Loucy (cell line): ENCODE measurements around the gene FGF14.

Experiments used
- H2AFZ ChIP-seq: fragments of 200-600 bp; sonication (generic); 2 replicates; pipeline ENCODE4 v1.6.0; 2016; ENCODE audit warnings: antibody characterized with exemption, mild to moderate bottlenecking, low read length, moderate library complexity
- H3F3A ChIP-seq: fragments of 200-600 bp; 2 replicates; pipeline ENCODE4 v1.6.0; 2016; ENCODE audit warnings: antibody characterized with exemption, low read depth, mild to moderate bottlenecking
- H3K27me3 ChIP-seq: fragments of 200-600 bp; sonication (generic); 2 replicates; pipeline ENCODE4 v1.6.1; 2014; ENCODE audit warnings: low read length, mild to moderate bottlenecking; ENCODE audit not compliant: insufficient read depth, poor library complexity, severe bottlenecking
- H3K36me3 ChIP-seq: fragments of 200-600 bp; sonication (generic); 2 replicates; pipeline ENCODE4 v1.6.1; 2016; ENCODE audit warnings: low read length; ENCODE audit not compliant: insufficient read depth
- H3K4me1 ChIP-seq: fragments of 200-600 bp; sonication (generic); 2 replicates; pipeline ENCODE4 v1.5.1; 2014; ENCODE audit warnings: low read length, mild to moderate bottlenecking; ENCODE audit not compliant: insufficient read depth, poor library complexity, severe bottlenecking
- H3K4me2 ChIP-seq: fragments of 200-600 bp; sonication (generic); 2 replicates; pipeline ENCODE4 v1.6.0; 2014; ENCODE audit warnings: antibody characterized with exemption, low read length, low read depth, mild to moderate bottlenecking; ENCODE audit not compliant: poor library complexity, severe bottlenecking
- H3K4me3 ChIP-seq: fragments of 200-600 bp; sonication (generic); 2 replicates; pipeline ENCODE4 v1.5.1; 2014; ENCODE audit warnings: low read length, mild to moderate bottlenecking, mixed read lengths; ENCODE audit not compliant: poor library complexity, severe bottlenecking
- H3K79me2 ChIP-seq: fragments of 200-600 bp; sonication (generic); 2 replicates; pipeline ENCODE4 v1.6.1; 2014; ENCODE audit warnings: low read length; ENCODE audit not compliant: insufficient read depth
- H3K9ac ChIP-seq: fragments of 200-600 bp; sonication (generic); 2 replicates; pipeline ENCODE4 v1.6.0; 2014; ENCODE audit warnings: mild to moderate bottlenecking, low read depth, low read length, moderate library complexity; ENCODE audit not compliant: poor library complexity, severe bottlenecking
- H3K9me2 ChIP-seq: fragments of 200-600 bp; sonication (generic); replicated peaks from 2 replicates; pipeline ENCODE4 v1.6.1; 2016; ENCODE audit warnings: low read depth, low read length, mixed read lengths
- H3K9me3 ChIP-seq: fragments of 200-600 bp; sonication (generic); 2 replicates; pipeline ENCODE4 v1.6.1; 2014; ENCODE audit warnings: mild to moderate bottlenecking, antibody characterized with exemption, low read length, low read depth; ENCODE audit not compliant: insufficient read depth
- H4K20me1 ChIP-seq: fragments of 200-600 bp; sonication (generic); 2 replicates; pipeline ENCODE4 v1.6.0; 2014; ENCODE audit warnings: antibody characterized with exemption, low read length, mild to moderate bottlenecking; ENCODE audit not compliant: insufficient read depth, poor library complexity, severe bottlenecking
- CTCF ChIP-seq: fragments of 200-600 bp; sonication (generic); conservative IDR thresholded peaks from 2 replicates; pipeline ENCODE4 v1.5.1; 2014; ENCODE audit warnings: mild to moderate bottlenecking, antibody characterized with exemption, low read length
- EZH2phosphoT487 ChIP-seq: fragments of 200-600 bp; IDR thresholded peaks from 2 replicates; pipeline ENCODE4 v1.6.1; 2018; ENCODE audit warnings: antibody characterized with exemption, mild to moderate bottlenecking, moderate library complexity, borderline replicate concordance

Gene FGF14

DNA sequence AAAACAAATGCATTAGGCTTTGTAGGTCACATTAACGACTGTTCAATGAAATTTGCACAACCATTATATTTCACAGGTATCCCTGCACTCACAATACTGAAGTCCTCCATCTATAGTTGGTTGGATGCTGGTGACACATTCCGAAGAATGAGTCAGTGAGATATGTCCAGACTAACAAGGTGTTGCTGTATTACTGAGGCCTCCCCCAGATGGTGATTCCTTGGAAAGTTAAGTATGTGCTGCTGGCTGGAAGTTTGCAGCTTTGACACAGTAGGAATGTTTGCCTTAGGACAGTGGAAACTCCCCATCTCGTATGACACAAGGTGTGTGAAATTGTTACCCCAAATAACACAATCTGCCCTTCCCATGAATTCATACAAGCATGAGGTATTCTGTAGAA lies 46.6 kb downstream of the FGF14 start:
- no peaks in the 10 kb centered on the region for H3K36me3 ChIP-seq
- no peaks in the 10 kb centered on the region for H3K9me2 ChIP-seq
- no peaks in the 10 kb centered on the region for H3K79me2 ChIP-seq
- H3K9me3 ChIP-seq = no peaks in the 10 kb centered on the region
- no peaks in the 10 kb centered on the region for H4K20me1 ChIP-seq
- H3K4me3 ChIP-seq = no peak overlapping the region
- no peaks in the 10 kb centered on the region for H3K4me1 ChIP-seq
- no peak overlapping the region for H3K9ac ChIP-seq
- TF ChIP-seq EZH2phosphoT487 (no peak), CTCF (no peak)
- H2AFZ ChIP-seq = no peak overlapping the region
- no peak overlapping the region for H3K4me2 ChIP-seq
- no peaks in the 10 kb centered on the region for H3K27me3 ChIP-seq
- H3F3A ChIP-seq = no peaks in the 10 kb centered on the region

DNA sequence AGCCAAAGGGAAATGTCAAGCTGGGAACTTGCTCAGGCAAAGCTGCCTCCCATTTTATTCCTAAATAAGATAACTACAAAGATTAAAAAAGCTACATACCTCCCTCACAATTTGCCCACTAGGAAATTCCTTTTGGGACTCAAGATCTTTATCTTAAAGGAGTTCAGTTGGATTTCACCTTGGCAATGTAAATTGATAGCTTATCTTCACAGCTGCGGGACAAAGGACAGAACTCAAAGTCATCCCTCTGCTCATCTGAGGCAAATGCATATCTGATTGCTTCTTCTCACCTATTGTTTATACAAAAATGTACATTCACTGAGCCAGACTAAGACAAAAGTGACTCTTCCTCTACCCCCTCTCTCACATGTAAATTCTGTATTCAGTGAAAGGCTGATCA lies 47.8 kb downstream of the FGF14 start:
- Histone ChIP-seq H4K20me1 (no peaks in the 10 kb centered on the region), H3K9me3 (no peaks in the 10 kb centered on the region), H3K9me2 (no peaks in the 10 kb centered on the region), H3K79me2 (no peaks in the 10 kb centered on the region), H2AFZ (no peak overlapping the region), H3K27me3 (no peaks in the 10 kb centered on the region), H3K36me3 (no peaks in the 10 kb centered on the region), H3K4me2 (no peak overlapping the region), H3F3A (no peaks in the 10 kb centered on the region), H3K4me1 (no peaks in the 10 kb centered on the region), H3K4me3 (no peak overlapping the region), H3K9ac (no peak overlapping the region)
- TF ChIP-seq CTCF = no peak
- no peak for TF ChIP-seq EZH2phosphoT487

GRCh38 chr13:102351521-102351920 lies 50.3 kb downstream of the FGF14 start:
- Histone ChIP-seq H3K9me2 (no peaks in the 10 kb centered on the region), H3K4me2 (no peak overlapping the region), H3K9ac (no peak overlapping the region), H3K9me3 (no peaks in the 10 kb centered on the region), H3F3A (no peaks in the 10 kb centered on the region), H3K4me1 (no peaks in the 10 kb centered on the region), H3K36me3 (no peaks in the 10 kb centered on the region), H3K4me3 (no peak overlapping the region), H3K79me2 (no peaks in the 10 kb centered on the region), H4K20me1 (no peaks in the 10 kb centered on the region), H3K27me3 (no peaks in the 10 kb centered on the region), H2AFZ (no peak overlapping the region)
- TF ChIP-seq EZH2phosphoT487 = no peak

GRCh38 chr13:102347490-102347889 lies 54.4 kb downstream of the FGF14 start:
- H3K36me3 ChIP-seq = no peaks in the 10 kb centered on the region
- no peaks in the 10 kb centered on the region for H3K27me3 ChIP-seq
- no peaks in the 10 kb centered on the region for H3F3A ChIP-seq
- no peaks in the 10 kb centered on the region for H3K9me3 ChIP-seq
- H3K4me3 ChIP-seq = no peak overlapping the region
- H3K79me2 ChIP-seq = no peaks in the 10 kb centered on the region
- H3K9ac ChIP-seq = no peak overlapping the region
- H3K4me1 ChIP-seq = no peaks in the 10 kb centered on the region
- TF ChIP-seq EZH2phosphoT487 (no peak), CTCF (no peak)
- no peaks in the 10 kb centered on the region for H3K9me2 ChIP-seq
- no peak overlapping the region for H2AFZ ChIP-seq
- H3K4me2 ChIP-seq = no peak overlapping the region
- H4K20me1 ChIP-seq = no peaks in the 10 kb centered on the region
